Lower leg skin (tissue), 4 donors: ENCODE measurements around the gene ROR1. TPM values are rescaled to one million over a fixed set of nuclear protein-coding genes. Genes with fewer than 3 reads are reported as not detected.

Source experiments
- DNase-seq, 2 donors: peaks; one replicate each; pipeline ENCODE4 v3.0.0-alpha.2; 2019; ENCODE audit warnings: low spot score in 2 of 2
- H3K4me3 ChIP-seq: fragments of 200-600 bp; sonication (generic); 2 replicates; pipeline ENCODE4 v1.5.1; 2017; ENCODE audit warnings: mild to moderate bottlenecking, low read depth; ENCODE audit not compliant: poor library complexity, severe bottlenecking
- POLR2A ChIP-seq, 2 donors: fragments of 450-650 bp; IDR thresholded peaks; one replicate each; pipeline ENCODE4 v1.6.1; 2016 to 2017; ENCODE audit warnings: antibody characterized with exemption in 2 of 2, mild to moderate bottlenecking in 1 of 2, moderate library complexity in 1 of 2
- WGBS, 2 donors: methylation state at CpG; one replicate each; pipeline ENCODE4 v1.1.5; 2018; 5-methylcytosine and 5-hydroxymethylcytosine counted together
- intact Hi-C: fragments of 100-400 bp; cut with DNase I; formaldehyde crosslinking; loops from one replicate; pipeline ENCODE4 v1.15.0; 2023; ENCODE audit warnings: low total_unique reads
- total RNA-seq, 4 donors: library from RNA; depleted of rRNA; stranded (reverse); fragments of >200 nt; gene quantifications; one replicate each; pipeline ENCODE4 v1.1.0, GENCODE V29; 2016
- TF ChIP-seq, protein P1 (sequence below), 3 donors: fragments of 450-650 bp; IDR thresholded peaks; one replicate each; pipeline ENCODE4 v1.5.1; 2016; ENCODE audit warnings: antibody characterized with exemption in 3 of 3, mild to moderate bottlenecking in 3 of 3, moderate library complexity in 2 of 3

Gene ROR1
- total RNA-seq, 4 donors from 2014 or later = 12.9 to 28.6 (median 22.5) TPM

DNA sequence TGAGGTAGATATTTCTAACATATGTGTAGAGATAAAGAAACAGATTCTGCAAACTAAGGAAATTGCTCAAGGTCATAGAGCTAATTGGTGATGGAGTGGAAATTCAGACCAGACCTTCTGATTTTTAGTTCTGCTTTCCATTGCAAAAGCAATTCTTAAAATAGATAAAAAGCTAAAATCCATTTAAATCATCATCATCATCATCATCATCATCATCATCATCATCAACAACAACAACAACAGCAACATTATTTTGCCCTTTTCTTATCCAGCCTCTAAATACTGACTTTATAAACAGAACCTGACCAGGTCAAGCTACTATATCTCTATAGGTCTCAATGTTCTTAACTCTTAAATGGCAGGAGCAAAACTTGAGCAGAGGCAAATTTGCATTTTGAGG, 14.0 kb upstream of the ROR1 start:
- H3K4me3 ChIP-seq = no peak overlapping the region
- intact Hi-C loops = no loop called here
- no peak for DNase-seq
- TF ChIP-seq, protein P1, sequence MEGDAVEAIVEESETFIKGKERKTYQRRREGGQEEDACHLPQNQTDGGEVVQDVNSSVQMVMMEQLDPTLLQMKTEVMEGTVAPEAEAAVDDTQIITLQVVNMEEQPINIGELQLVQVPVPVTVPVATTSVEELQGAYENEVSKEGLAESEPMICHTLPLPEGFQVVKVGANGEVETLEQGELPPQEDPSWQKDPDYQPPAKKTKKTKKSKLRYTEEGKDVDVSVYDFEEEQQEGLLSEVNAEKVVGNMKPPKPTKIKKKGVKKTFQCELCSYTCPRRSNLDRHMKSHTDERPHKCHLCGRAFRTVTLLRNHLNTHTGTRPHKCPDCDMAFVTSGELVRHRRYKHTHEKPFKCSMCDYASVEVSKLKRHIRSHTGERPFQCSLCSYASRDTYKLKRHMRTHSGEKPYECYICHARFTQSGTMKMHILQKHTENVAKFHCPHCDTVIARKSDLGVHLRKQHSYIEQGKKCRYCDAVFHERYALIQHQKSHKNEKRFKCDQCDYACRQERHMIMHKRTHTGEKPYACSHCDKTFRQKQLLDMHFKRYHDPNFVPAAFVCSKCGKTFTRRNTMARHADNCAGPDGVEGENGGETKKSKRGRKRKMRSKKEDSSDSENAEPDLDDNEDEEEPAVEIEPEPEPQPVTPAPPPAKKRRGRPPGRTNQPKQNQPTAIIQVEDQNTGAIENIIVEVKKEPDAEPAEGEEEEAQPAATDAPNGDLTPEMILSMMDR (IDR thresholded peaks at IDR 0.05) = no peak
- no peak for TF ChIP-seq POLR2A (IDR thresholded peaks at IDR 0.05)

- H3K4me3 ChIP-seq = no peak overlapping the region
- TF ChIP-seq POLR2A (IDR thresholded peaks at IDR 0.05) = no peak
- TF ChIP-seq, protein P1 (IDR thresholded peaks at IDR 0.05) = no peak
- intact Hi-C loops = loop anchor here (5.0 kb wide), 1 partner anchor 367 kb away; no protein-coding TSS in a partner anchor
- 54 to 55% methylated on average over 1 of the region's 1 CpG for WGBS, 2 donors
- no peak for DNase-seq
Measured at GRCh38 chr1:63770381-63770780, 3.4 kb upstream of the ROR1 start.

- intact Hi-C loops = loop anchor here (5.0 kb wide), 1 partner anchor 365 kb away; no protein-coding TSS in a partner anchor
- DNase-seq = no peak
- WGBS, 2 donors = 81 to 92% methylated on average over 3 of the region's 3 CpGs
- H3K4me3 ChIP-seq = no peak overlapping the region
- TF ChIP-seq POLR2A (IDR thresholded peaks at IDR 0.05) = no peak
- TF ChIP-seq, protein P1 (IDR thresholded peaks at IDR 0.05) = no peak
Measured at GRCh38 chr1:63772201-63772600, 1.6 kb upstream of the ROR1 start.

DNA sequence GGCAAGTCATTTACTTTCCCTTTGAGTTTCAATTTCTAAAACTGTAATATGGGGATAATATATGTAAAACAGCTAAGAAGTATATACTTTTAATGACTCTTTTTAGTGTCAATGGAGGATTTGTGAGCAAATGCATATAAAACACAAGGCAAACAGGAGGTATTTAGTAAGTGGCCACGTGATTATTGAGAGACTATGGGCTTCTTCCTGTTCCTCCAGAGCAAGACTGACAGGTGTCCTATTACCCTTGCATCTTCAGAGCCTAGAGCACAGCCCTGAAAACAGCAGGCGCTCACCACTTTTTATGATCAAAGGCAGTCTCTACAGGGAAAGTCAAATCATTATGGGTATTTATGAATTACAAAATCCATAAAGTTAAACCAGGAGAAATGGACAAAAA, 941 bp upstream of the ROR1 start:
- TF ChIP-seq, protein P1 (IDR thresholded peaks at IDR 0.05) = no peak
- no peak for TF ChIP-seq POLR2A (IDR thresholded peaks at IDR 0.05)
- intact Hi-C loops = loop anchor here (5.0 kb wide), 1 partner anchor 364 kb away; no protein-coding TSS in a partner anchor
- 69 to 74% methylated on average over 2 of the region's 2 CpGs for WGBS, 2 donors
- no peak overlapping the region for H3K4me3 ChIP-seq
- DNase-seq = no peak

GRCh38 chr1:63773496-63773814, 362 bp upstream of the ROR1 start:
- TF ChIP-seq POLR2A (IDR thresholded peaks at IDR 0.05) = no peak
- TF ChIP-seq, protein P1 (IDR thresholded peaks at IDR 0.05) = no peak
- H3K4me3 ChIP-seq = no peak overlapping the region
- DNase-seq = no peak
- WGBS, 2 donors = 8 to 9% methylated on average over 9 of the region's 9 CpGs
- intact Hi-C loops = loop anchor here (5.0 kb wide), 1 partner anchor 364 kb away; no protein-coding TSS in a partner anchor
